Upper lobe of right lung (tissue), 1 donor: ENCODE data around the gene B3GAT3. TPM values are rescaled to one million over a fixed set of nuclear protein-coding genes. Genes with fewer than 3 reads are reported as not detected.
"Not testable (repeated sequence)": the region's sequence is repeated elsewhere in the genome, so short reads cannot be mapped to it uniquely, and the experiment has no call there.

Source experiments
- ATAC-seq: fragments of 200-7000 bp; cut with Tn5 transposase; one replicate; pipeline ENCODE4 v1.9.1; 2020; ENCODE audit warnings: mild to moderate bottlenecking, moderate library complexity
- DNase-seq: peaks from one replicate; pipeline ENCODE4 v3.0.0-alpha.2; 2020
- H3K27ac ChIP-seq: fragments of 200-600 bp; one replicate; pipeline ENCODE4 v1.8.0; 2022
- H3K27me3 ChIP-seq: fragments of 200-600 bp; one replicate; pipeline ENCODE4 v1.8.0; 2022; ENCODE audit warnings: mild to moderate bottlenecking
- H3K36me3 ChIP-seq: fragments of 200-600 bp; one replicate; pipeline ENCODE4 v1.8.0; 2022
- H3K4me1 ChIP-seq: fragments of 200-600 bp; one replicate; pipeline ENCODE4 v1.8.0; 2022
- H3K4me3 ChIP-seq: fragments of 200-600 bp; one replicate; pipeline ENCODE4 v1.8.0; 2022; ENCODE audit warnings: mild to moderate bottlenecking
- H3K9me3 ChIP-seq: fragments of 200-600 bp; one replicate; pipeline ENCODE4 v1.8.0; 2022
- intact Hi-C: fragments of 100-400 bp; cut with DNase I; formaldehyde crosslinking; loops from one replicate; pipeline ENCODE4 v1.11.0; 2022
- total RNA-seq: library from RNA; stranded (reverse); fragmentation: NEBNext Ultra II Directional; extraction: Animal tissue kit (Norgen Biotek cat#: 25700); gene quantifications from one replicate; pipeline ENCODE4 v1.2.1, GENCODE V29; 2021
- TF ChIP-seq, protein P1 (sequence below): fragments of 200-600 bp; IDR thresholded peaks from one replicate; pipeline ENCODE4 v1.8.0; 2022; ENCODE audit warnings: antibody characterized with exemption
- donor health status: DM: no; HTN: yes; CAD: no; lungs with severe emphysema.

Gene B3GAT3
- total RNA-seq, 1 donor from 2014 or later, result 40.1 TPM

DNA sequence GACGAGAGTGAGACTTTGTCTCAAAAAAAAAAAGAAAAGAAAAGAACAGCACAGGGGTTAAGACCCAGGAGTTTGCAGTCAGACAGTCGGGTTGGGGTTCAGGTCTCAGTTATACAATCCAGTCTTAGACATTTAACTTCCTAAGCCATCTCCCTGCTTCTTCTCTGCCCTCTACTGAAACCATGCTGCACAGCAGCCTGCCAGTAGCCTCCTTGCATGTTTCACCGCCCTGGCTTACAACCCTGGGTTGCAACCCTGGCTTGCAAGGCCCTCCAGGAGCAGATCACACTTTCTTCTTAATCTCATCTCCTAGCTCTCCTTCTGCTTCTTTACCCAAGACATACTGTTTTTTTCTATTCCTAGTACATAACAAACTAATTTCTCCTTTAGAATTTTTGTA, 5.9 kb upstream of the B3GAT3 start:
- Histone ChIP-seq H3K4me3 (no peak overlapping the region), H3K27ac (no peak overlapping the region), H3K4me1 (peaks cover under 1% of the 10 kb centered on the region), H3K9me3 (no peaks in the 10 kb centered on the region), H3K36me3 (peaks cover 76% of the 10 kb centered on the region), H3K27me3 (no peaks in the 10 kb centered on the region)
- DNase-seq, result no peak
- intact Hi-C loops, result no loop called here
- TF ChIP-seq, protein P1, sequence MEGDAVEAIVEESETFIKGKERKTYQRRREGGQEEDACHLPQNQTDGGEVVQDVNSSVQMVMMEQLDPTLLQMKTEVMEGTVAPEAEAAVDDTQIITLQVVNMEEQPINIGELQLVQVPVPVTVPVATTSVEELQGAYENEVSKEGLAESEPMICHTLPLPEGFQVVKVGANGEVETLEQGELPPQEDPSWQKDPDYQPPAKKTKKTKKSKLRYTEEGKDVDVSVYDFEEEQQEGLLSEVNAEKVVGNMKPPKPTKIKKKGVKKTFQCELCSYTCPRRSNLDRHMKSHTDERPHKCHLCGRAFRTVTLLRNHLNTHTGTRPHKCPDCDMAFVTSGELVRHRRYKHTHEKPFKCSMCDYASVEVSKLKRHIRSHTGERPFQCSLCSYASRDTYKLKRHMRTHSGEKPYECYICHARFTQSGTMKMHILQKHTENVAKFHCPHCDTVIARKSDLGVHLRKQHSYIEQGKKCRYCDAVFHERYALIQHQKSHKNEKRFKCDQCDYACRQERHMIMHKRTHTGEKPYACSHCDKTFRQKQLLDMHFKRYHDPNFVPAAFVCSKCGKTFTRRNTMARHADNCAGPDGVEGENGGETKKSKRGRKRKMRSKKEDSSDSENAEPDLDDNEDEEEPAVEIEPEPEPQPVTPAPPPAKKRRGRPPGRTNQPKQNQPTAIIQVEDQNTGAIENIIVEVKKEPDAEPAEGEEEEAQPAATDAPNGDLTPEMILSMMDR, result no peak
- no peak for ATAC-seq

DNA sequence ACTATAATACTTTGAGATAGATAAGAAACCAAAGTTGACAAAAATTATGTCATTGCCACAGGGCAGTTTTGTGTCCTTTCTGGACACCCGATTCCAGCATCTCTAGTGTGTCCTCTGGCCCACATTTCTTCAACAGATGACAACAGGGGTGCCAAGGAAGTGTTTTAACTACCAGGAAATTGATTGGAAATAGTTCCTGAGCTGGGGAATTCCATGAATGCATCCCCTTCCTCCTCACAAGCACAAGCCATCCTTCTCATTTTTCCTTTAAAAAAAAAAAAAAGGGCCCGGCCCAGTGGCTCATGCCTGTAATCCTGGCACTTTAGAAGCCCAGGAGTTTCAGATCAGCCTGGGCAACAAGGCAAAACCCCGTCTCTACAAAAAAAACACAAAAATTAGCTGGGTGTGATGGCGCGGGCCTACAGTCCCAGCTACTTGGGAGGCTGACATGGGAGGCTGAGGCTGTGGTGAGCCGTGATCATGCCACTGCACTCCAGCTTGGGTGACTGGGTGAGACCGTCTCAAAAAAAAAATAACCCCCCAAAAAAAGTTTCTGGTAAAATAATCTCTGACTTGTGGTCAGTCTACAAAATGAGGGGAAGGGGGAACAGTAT, 797 bp upstream of the B3GAT3 start:
- peak overlapping the region; percentile 83 for H3K4me3 ChIP-seq
- H3K27me3 ChIP-seq, result no peaks in the 10 kb centered on the region
- peaks cover 25% of the 10 kb centered on the region for H3K36me3 ChIP-seq
- no peak for DNase-seq
- H3K4me1 ChIP-seq, result peaks cover 18% of the 10 kb centered on the region
- no peak for ATAC-seq
- TF ChIP-seq, protein P1, result no peak
- intact Hi-C loops, result no loop called here
- H3K27ac ChIP-seq, result peak overlapping the region; percentile 90
- no peaks in the 10 kb centered on the region for H3K9me3 ChIP-seq

DNA sequence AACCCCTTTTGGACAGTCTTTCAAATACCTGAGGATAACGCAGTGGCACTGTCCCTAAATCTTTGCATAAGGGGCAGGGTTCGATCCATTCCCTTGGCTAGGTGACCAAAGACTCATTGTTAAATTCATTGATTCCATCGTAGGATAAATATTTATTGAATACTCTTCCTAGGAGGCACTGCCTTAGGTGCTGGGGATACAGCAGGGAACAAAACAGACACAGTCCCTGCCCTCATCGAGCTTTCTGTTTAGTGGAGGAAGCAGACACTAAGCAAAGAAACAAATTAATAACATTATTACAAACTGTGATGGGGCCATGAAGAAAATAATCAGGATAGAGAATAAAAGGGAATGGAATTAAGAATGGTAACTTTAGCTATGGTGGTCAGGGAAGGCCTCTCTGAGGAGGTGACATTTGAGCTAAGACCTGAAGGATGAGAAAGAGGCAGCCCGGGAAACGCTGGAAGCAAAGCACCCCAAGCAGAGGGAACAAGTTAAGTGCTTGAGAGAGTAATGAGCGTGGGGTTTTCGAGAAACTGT, 689 bp downstream of the B3GAT3 start:
- Histone ChIP-seq H3K9me3 (no peaks in the 10 kb centered on the region), H3K4me3 (peak overlapping the region; percentile 83), H3K36me3 (peaks cover 19% of the 10 kb centered on the region), H3K27ac (peak overlapping the region; percentile 90), H3K4me1 (peaks cover 18% of the 10 kb centered on the region), H3K27me3 (no peaks in the 10 kb centered on the region)
- TF ChIP-seq, protein P1, result no peak
- no peak for DNase-seq
- no peak for ATAC-seq
- intact Hi-C loops, result no loop called here

DNA sequence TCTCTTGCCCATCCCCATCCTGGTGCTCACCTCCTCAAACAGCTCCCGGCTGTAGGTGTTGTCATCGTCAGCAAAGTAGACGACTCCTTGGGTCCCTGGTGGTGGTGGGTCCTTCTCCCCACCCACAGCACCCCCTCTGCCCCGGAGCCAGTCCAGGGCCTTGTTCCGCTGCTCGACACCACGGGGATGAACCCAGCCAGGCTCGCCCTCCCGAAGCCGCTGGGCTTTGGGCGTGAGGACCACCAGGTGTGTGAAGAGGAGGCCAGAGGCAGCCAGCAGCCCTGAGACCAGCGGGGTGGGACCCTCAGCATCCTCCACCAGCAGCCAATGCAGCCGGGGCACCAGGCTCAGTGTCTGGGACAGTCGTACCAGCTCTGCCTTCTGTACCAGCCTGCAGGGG, 4.8 kb downstream of the B3GAT3 start:
- ATAC-seq, DNase-seq, intact Hi-C loops: not testable (repeated sequence)

DNA sequence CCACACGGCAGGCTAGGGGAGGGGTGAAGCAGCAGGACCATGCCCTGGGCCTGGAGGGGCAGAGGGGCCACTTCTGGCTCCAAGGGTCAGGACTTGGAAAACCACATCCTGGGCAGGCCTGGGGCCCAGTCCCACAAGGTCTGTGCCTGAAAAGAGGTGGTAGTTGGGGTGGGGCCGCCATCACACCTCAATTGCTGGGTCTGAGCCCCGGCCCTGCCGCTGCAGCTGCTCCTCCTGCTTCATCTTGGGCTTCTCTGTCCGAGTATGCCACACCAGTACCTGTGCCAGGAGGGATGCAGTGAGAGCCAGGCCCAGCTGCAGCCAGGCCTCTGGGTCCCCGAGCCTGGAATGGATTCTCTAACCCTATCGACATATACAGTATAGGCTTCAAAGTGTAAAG, 6.3 kb downstream of the B3GAT3 start:
- Histone ChIP-seq H3K27ac (no peak overlapping the region), H3K9me3 (no peaks in the 10 kb centered on the region), H3K4me1 (peaks cover 24% of the 10 kb centered on the region), H3K4me3 (no peak overlapping the region), H3K27me3 (no peaks in the 10 kb centered on the region), H3K36me3 (peaks cover 15% of the 10 kb centered on the region)
- intact Hi-C loops, result no loop called here
- ATAC-seq (no peak), DNase-seq (no peak)
- TF ChIP-seq, protein P1, result no peak

More for the DNA sequence above, 4.8 kb downstream of the B3GAT3 start:
- not testable (repeated sequence) for H3K27ac ChIP-seq, H3K4me3 ChIP-seq, H3K9me3 ChIP-seq, H3K27me3 ChIP-seq
- peaks cover 17% of the 10 kb centered on the region for H3K4me1 ChIP-seq
- peaks cover 13% of the 10 kb centered on the region for H3K36me3 ChIP-seq

DNA sequence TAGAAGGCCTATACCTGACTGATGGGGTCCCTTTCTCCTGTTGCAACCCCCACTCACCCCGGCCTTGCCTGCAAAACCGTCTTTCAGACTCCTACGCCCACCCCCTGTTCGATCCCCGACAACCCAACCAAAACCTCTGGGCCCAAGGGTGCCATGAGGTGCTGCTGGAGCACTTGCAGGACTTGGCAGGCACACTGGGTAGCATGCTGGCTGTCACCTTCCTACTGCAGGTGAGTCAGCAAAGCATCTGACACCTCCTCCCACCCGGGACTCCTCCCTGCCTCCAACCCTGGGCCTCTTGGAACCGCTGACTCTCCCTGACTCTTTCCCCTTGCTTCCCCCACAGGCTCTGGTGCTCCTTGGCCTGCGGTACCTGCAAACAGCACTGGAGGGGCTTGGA, 7.5 kb downstream of the B3GAT3 start:
- no peak overlapping the region for H3K4me3 ChIP-seq
- ATAC-seq, result no peak
- no peaks in the 10 kb centered on the region for H3K9me3 ChIP-seq
- H3K4me1 ChIP-seq, result peaks cover 23% of the 10 kb centered on the region
- intact Hi-C loops, result no loop called here
- no peak for DNase-seq
- peaks cover 20% of the 10 kb centered on the region for H3K36me3 ChIP-seq
- no peak overlapping the region for H3K27ac ChIP-seq
- TF ChIP-seq, protein P1, result no peak
- no peaks in the 10 kb centered on the region for H3K27me3 ChIP-seq
